NCI-H2081 (cell line): ENCODE data around the gene ATP10B.

ENCODE experiments used
- DNase-seq, 2 experiments: peaks; one replicate each; lab custom pipeline; 2025; lab: John Stamatoyannopoulos, UW

The ATP10B gene

DNA sequence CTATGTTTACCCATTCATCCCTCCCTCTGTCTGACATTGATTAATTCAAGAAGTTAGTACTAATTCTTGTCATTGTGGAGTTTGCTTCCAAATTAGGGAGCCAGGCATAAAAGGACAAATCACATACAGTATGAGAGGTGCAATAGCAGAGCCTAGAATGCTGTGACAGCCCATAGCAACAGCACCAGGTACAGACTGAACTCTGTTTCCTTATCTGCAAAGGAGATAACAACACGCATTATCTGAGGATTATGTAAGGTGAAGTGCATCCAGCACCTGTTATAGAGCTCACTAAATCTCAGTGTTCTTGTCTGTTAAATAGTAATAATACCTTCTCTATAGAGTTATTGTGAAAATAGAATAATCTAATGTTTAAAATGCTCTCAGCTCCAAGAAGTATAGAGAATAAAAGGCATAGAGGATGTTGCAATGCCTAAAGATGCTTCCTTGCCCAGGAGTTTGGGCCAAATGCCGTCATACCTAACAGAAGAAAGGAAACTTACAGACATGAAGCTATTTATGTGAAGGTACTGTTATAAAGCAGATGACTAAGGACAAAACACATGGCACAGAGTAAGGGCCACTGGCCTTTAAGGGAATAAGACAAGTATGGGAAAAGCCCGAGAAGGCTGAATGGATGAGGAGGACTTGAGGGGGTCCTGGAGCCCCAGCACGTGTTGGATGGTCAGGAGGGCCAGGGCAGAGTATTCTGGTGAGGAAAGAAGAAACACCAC is 214.5 kb downstream of the ATP10B start:
- DNase-seq: no peak

GRCh38 chr5:160635663-160636062 is 216.3 kb downstream of the ATP10B start:
- no peak for DNase-seq

DNA sequence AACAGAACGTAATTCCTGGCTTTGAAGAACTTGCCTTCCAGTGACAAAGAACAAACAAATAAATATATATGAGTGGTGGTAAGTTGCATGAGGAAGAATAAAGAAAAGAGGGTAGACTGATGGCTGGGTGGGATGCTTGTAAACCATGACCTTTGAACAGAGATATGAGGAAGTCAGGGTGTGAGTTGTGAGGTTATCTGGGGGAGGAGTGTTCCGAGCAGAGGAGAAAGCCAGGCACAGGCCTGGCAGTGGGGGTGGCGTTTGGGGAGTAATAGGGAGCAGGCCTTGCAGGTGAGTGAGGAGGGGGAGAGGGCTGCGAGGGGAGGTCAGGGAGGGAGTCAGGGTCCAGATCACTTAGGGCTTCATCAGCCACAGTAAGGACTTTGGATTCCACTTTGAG is 217.0 kb downstream of the ATP10B start:
- no peak for DNase-seq

DNA sequence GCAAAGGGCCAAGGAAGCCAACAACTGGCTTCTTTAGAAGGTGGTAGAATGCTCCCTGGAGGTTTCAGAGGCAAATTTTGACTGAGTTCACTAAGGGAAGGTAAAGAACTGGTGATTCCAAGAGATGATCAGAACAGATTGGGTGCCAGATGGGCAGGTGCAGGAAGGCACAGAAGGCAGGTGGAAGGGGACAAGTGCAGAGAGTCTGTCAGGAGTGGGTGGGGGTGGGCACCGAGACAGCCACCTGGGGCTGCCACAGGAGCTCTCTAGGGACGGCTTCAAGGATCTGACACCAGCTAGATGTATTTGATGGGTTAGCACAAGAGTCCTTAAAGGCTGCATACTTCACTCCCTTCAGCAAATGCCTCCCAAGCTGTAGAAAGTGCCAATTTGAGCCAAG is 223.0 kb downstream of the ATP10B start:
- peak in 1 of 2 experiments; percentile 8 for DNase-seq

DNA sequence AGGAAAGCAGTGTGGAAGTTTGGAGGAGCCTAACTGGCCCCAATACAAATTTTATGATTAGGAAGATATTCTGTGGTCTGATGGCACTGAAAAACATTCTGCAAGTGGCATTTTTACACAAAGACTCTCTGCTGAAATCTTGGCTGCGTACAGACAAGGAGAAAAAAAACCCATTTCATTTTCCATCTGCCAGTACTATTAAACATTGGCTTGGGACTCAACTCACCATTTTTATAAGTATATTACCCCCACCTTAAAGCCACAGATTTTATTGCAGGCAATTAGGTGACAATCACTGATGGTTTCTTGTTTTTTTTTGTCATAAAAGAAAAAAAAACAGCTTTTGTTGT is 223.4 kb downstream of the ATP10B start:
- DNase-seq: no peak

DNA sequence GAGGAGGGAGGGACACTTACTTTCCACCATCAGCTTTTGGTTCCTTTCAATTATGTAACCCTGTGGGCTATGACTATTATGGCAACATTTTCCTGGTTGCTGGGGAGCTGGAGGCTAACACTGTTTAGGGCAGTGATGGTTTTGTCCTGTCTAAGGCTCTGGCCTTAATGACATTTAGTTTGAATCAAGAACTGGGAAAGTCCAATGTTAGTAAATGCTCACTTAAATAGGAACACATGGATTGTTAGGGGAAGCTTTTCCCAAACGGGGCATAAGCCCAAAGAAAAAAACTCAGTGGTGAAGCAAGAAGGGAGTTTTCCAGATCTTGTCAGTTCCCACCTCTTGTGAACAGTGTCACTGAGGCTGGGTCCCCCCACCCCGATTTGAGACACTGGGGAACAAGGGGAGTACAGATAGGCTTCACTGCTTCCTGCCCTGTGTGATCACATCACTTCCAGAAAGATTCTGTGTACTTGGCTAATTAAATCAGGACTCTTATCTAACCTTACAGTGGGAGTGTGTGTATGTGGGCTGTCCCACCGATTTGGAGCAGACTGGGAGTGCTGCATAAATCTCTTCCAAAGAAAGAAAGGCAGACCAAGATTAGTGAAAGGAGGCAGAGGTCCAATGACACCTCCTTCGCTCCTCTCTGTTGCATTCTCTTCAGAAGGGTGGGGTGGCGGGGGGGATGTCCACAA is 223.9 kb downstream of the ATP10B start:
- DNase-seq: no peak

DNA sequence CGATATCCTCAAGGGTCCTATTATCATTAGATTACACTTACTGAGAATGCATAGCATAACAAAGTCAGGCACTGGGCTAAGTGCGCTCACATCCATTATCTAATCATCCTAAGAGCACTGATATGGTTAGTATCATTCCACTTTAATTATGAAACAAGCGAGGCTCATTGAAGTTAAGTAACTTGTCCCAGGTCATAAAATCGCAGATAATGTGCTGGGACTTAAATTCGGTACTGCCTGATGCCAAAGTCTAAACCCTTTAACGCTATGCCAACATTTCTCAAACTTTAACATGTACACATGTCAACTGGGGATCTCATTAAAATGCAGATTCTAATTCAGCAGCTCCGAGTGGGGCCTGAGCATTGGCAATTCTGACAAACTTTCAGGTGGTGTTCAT is 225.7 kb downstream of the ATP10B start:
- DNase-seq: no peak

- no peak for DNase-seq
Measured at GRCh38 chr5:160621526-160621925, 230.5 kb downstream of the ATP10B start.

DNA sequence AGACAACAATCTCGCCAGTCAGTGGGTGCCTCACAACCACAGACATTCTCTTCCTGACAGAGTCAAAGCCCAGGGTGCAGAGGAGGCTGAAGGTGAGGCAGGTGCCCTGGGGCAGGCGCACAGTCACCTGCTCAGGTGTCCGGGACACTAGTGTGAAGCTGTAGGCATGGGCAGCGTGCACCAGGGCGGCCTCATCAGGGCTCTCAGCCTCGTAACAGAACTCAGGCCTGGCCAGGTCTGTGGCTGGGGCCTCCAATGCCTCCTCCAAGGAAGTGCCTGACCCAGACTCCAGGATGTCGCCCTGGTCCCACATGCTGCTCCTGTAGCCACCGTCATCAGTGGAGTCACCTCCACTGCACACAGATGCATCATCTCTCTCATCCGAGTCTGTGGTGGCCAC is 231.6 kb downstream of the ATP10B start:
- no peak for DNase-seq

DNA sequence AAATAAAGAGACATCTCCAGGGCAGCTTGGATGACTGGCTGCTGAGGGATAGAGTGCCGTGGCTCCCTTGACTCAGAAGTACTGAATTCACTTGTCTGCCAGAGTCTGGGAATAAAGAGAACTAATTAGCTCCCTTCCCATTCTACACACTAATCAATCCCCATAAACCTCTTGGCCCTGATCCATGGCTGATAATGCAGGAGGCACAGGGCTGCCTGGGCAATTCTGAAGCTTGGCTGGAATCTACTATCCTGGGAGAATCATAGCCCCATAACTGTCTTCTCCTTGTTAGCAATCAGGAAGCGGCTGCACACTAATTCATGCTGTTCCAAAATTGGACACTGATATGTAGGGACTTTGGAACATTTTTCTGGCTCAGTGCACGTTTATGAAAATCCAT is 232.6 kb downstream of the ATP10B start:
- peak; percentile 44 to 77 for DNase-seq

- DNase-seq: no peak
Measured at GRCh38 chr5:160618286-160618685, 233.7 kb downstream of the ATP10B start.

DNA sequence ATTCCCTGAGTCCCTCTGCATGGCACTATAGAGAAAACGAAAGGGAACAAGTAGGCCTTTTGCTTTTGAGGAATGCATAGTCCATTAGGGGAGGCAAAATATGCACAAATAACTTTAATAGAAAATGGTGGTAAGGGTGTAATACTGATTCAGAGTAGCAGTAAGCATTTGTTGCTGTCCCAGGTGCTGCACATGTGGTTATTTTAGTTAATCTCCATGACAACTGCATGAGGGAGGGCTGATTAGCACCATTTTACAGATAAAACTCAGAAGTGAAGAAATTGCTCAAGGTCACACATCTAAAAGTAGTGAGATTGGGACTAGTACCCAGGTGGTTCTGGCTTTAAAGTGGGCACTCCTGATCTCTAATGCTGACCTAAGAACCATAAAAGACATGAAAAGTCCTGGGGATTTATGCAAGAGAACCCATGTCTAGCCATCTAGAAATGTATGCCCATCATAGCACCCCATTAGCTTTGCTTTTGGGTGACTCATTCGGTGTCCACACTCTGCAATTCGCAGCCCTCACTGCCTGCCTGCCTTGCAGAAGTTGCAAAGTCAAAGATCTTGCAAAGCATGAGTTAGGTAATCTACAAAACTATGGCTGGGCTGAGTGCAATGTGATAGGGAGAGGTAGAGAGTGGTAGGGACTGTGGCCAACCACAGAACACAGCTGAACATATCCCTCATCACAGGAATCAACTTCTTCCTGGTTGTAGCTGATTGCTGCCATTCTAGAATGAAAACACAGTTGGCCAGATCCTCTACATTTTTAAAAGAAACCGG is 235.1 kb downstream of the ATP10B start:
- no peak for DNase-seq

- DNase-seq: no peak
Measured at GRCh38 chr5:160614136-160614535, 237.9 kb downstream of the ATP10B start.

DNA sequence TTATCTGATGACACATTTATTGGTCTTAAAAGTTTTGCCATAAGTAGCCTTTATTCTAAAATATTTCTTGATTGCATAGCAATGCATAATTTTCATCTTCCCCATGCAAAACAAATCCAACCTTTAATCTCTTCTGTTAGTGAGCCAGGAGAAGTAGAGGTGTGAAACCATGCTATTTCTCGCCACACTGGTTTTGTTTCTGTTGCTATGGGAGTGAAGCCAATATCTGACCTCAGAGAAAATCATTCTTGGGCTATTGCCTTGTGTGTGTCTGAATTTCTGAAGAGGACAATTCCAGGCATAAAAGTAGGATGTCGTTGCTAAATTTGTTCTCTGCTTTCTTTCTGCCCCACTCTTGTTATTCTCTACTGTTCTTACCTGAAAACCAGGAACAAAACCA is 246.7 kb downstream of the ATP10B start:
- no peak for DNase-seq

DNA sequence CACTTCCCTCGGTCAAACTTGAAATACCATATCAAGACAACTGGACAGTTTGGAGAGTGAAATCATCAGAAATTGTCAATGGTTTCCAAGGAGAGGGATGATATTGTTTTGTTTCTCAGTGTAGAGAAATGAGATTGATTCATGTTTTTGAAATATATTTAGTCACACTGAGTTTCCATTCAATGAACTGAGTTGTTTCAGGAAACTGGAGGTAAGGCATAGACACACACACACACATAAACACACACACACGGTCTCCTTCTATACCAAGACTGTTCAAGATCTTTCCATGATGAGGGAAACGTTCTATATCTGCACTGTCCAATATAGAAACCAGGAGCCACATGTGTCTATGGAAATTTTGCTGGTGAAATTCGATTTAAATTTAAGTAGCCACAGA is 247.5 kb downstream of the ATP10B start:
- DNase-seq: no peak

GRCh38 chr5:160602744-160603143 is 249.3 kb downstream of the ATP10B start:
- no peak for DNase-seq

DNA sequence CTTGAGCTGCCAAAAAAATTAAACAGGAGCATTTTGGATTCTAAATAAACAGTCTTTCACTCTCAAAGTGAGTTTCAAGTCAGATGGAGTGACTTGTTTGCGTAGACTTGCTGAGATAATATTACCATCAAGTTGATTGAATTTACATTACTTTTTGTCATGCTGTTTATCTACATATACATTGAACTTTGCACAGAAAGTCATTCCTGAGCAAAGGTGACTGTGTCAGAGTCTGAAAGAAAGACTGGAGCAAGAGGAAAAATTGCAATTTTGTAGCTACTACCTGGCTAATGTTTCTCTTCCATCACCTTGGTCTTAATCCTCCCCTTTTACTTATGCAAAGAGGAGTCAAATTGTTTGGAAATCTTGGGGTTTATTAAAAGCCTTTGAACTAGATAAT is 251.0 kb downstream of the ATP10B start:
- no peak for DNase-seq

DNA sequence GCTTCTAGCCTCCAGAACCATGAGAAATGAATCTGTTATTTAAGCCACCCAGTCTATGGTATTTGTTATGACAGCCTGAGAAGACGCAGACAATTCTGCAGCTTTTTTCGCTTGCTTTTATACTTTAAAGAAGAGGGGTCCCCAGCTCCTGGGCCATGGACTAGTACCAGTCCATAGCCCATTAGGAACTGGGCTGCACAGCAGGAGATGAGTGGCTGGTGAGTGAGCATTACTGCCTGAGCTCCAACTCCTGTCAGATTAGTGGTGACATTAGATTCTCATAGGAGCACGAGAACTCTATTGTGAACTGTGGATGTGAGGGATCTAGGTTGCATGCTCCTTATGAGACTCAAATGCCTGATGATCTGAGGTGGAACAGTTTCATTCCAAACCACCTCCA is 278.7 kb downstream of the ATP10B start:
- DNase-seq: no peak

DNA sequence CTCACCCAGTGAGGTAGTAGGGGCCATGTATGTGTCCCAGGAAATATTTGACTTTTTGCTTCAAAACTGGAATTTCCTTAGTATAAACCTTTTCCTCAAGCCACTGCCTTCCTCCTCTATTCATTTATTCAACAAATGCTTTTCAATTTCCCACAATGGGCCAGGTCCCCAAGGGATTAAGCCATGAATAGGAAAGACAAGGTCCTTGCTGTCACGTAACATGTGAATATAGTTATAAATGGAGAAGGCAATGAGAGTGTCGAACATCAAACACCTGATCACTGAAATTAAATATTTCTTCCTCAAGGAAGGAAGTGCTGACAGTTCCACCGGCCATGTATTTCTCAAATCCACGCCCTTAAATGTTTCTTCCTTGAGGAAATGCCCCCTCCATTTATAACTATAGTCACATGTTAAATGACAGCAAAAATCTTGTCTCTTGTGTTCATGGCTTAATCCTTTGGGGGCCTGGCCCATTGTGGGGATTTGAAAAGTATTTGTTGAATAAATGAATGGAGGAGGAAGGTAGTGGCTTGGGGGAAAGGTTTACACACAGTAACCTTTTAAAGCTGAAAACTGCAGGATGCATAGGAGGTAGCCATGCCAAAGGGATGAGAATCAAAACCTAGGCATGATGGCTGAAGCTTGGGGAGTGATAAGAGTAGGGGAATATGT is 284.8 kb downstream of the ATP10B start:
- DNase-seq: no peak

DNA sequence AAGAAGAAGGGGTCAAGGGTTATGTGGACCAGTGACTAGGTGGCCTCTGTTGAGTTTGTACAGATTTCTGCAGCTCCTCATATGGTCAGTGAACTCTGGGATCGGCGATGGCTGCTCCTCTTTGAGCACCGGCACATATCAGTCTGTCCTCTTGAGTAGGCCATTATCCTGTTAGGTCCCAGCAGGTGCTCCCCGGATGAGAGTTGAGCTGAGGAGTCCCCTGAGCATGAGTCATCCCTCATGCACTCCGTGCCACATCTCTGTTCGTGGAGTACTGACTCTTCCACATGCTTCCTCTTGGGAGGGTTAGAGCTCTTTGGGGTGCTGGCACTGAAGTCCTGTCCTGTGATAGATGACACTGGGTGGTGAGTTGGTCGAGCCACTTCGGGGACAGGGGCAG is 286.6 kb downstream of the ATP10B start:
- no peak for DNase-seq

- DNase-seq: no peak
Measured at GRCh38 chr5:160556846-160557245, 295.2 kb downstream of the ATP10B start.

DNA sequence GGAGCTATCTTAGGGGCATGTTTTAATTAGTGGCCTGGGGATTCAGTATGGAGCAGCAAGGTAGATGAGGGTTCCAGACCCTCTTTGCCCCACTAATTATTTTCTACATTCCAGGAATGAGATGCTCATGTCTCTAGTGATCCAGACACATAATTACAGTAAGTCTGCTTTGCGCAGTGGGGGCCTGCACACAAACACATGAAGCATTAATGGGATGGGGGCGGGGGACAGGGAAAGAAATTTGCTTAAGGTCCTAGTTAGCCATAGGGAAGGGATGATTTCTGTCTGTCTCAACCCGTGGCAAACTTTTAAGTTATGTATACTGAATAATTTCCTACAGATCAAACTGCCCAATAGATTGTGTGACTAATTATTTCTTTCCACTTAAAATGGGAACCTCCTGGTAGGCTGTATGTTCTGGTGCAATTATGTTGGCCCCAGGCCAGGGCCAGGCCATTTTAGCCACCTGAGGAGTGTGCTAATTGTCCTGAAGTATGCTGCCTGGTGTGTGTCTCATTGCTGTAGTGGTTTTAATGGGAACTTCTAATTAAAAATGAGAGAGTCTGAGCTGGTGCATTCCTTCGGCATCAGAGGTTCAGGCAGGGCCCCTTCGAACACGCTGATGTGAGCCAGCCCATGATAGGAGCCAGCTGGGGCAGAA is 295.9 kb downstream of the ATP10B start:
- DNase-seq: peak; percentile 8 to 65
